Panc1 (cell line): ENCODE results near the gene ZNF765. TPM values are rescaled to one million over a fixed set of nuclear protein-coding genes. Genes with fewer than 3 reads are reported as not detected.
"Not testable (repeated sequence)": the region's sequence is repeated elsewhere in the genome, so short reads cannot be mapped to it uniquely, and the experiment has no call there.

Experiments
- ATAC-seq: fragments of 200-7000 bp; cut with Tn5 transposase; 2 replicates; pipeline ENCODE4 v1.9.1; 2020; ENCODE audit warnings: mild to moderate bottlenecking, moderate library complexity
- BruUV-seq: library from RNA; stranded (reverse); fragments of 400-500 nt; replicated peaks from 2 replicates; lab custom pipeline; 2021; lab: Mats Ljungman, UMichigan
- CTCF ChIA-PET: fragments of 300-600 bp; sonication (Branson Sonifier 250); formaldehyde crosslinking; loops from one replicate; lab custom pipeline; 2022; ENCODE audit warnings: antibody characterized with exemption; lab: Charles Lee
- POLR2A ChIA-PET: fragments of 300-600 bp; sonication (Branson Sonifier 250); formaldehyde crosslinking; loops from one replicate; lab custom pipeline; 2022; ENCODE audit warnings: antibody characterized with exemption; lab: Charles Lee
- DNase-seq: peaks from one replicate; pipeline ENCODE4 v3.0.0-alpha.2; 2010; ENCODE audit warnings: low read depth, low spot score
- H3K27ac ChIP-seq: 2 replicates; pipeline ENCODE4 v1.5.1; 2011; ENCODE audit warnings: mild to moderate bottlenecking, low read length, inconsistent platforms
- H3K27me3 ChIP-seq: fragments of 200-500 bp; sonication (Bioruptor generic); 2 replicates; pipeline ENCODE4 v1.6.0; 2014; ENCODE audit warnings: low read length, inconsistent platforms; ENCODE audit not compliant: control insufficient read depth, insufficient read depth
- H3K36me3 ChIP-seq: fragments of 200-500 bp; sonication (Bioruptor generic); 2 replicates; pipeline ENCODE4 v1.5.1; 2014; ENCODE audit warnings: inconsistent platforms, mild to moderate bottlenecking, low read length, moderate library complexity; ENCODE audit not compliant: control insufficient read depth, insufficient read depth
- H3K4me1 ChIP-seq: 2 replicates; pipeline ENCODE4 v1.5.1; 2011; ENCODE audit warnings: inconsistent platforms, mild to moderate bottlenecking, low read length, moderate library complexity; ENCODE audit not compliant: control insufficient read depth, insufficient read depth
- H3K4me3 ChIP-seq, 2 experiments: 2 replicates each; pipeline ENCODE4 v1.5.1; 2011 to 2012; ENCODE audit warnings: low read depth in 2 of 2, low read length in 2 of 2, mild to moderate bottlenecking in 2 of 2, inconsistent platforms in 1 of 2, moderate library complexity in 1 of 2
- H3K9me3 ChIP-seq: fragments of 200-500 bp; sonication (Bioruptor generic); 2 replicates; pipeline ENCODE4 v1.5.1; 2014; ENCODE audit warnings: low read depth, mild to moderate bottlenecking, inconsistent platforms, low read length, moderate library complexity; ENCODE audit not compliant: control insufficient read depth, insufficient read depth
- in situ Hi-C: cut with HindIII; loops from 2 replicates; pipeline ENCODE4 v1.10.0; 2016; ENCODE audit warnings: low sequenced_read_pairs, low pct_unique_long_range_greater_than_20kb
- intact Hi-C: fragments of 100-400 bp; cut with micrococcal nuclease; formaldehyde crosslinking; loops from one replicate; pipeline ENCODE4 v1.10.0; 2022; ENCODE audit not compliant: unreplicated experiment
- total RNA-seq: library from RNA; stranded (reverse); gene quantifications from one replicate; pipeline ENCODE4 v1.2.1, GENCODE V29; 2021; ENCODE audit not compliant: unreplicated experiment

Gene ZNF765
- total RNA-seq, 1 experiment from 2014 or later: 15.3 TPM

- POLR2A ChIA-PET: interaction anchor here (1.2 kb wide), 1 partner anchor 37 kb away, joined by 3 read pairs; no protein-coding TSS in a partner anchor
- intact Hi-C loops: loop anchor here (1.0 kb wide), 1 partner anchor 37 kb away; no protein-coding TSS in a partner anchor
- H3K27ac ChIP-seq, DNase-seq, H3K27me3 ChIP-seq, H3K4me3 ChIP-seq, H3K4me1 ChIP-seq, H3K36me3 ChIP-seq, BruUV-seq, CTCF ChIA-PET, ATAC-seq, in situ Hi-C loops: not testable (repeated sequence)
- H3K9me3 ChIP-seq: peaks cover 12% of the 10 kb centered on the region; the same call in 1 of the 2 replicates
Observed at GRCh38 chr19:53474832-53475231, 79.9 kb downstream of the ZNF765 start.

DNA sequence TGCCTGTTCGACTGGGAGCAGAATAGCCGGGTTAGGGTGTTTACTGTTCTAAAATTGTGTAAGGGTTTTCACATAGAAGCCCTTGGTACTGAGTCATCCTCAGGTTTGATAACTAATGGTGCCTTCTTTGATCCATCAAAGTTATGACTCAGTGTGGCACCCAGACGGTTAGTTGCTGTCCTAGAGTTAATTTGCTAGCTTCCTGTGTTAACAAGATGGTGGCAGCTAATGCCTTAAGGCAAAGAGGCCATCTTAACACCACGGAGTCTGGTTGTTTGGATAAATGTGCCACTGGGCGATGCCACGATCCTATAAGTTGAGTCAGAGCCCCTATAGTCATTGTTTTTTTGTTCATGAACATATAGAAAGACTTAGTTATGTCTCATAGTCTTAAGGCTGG lies 80.5 kb downstream of the ZNF765 start:
- ATAC-seq, H3K27ac ChIP-seq, BruUV-seq, H3K4me3 ChIP-seq, DNase-seq, CTCF ChIA-PET, H3K4me1 ChIP-seq, in situ Hi-C loops, H3K36me3 ChIP-seq, H3K27me3 ChIP-seq: not testable (repeated sequence)
- peaks cover 14% of the 10 kb centered on the region; the same call in 1 of the 2 replicates for H3K9me3 ChIP-seq
- POLR2A ChIA-PET: interaction anchor here (1.2 kb wide), 1 partner anchor 37 kb away, joined by 3 read pairs; no protein-coding TSS in a partner anchor
- intact Hi-C loops: loop anchor here (1.0 kb wide), 1 partner anchor 37 kb away; no protein-coding TSS in a partner anchor

Other genes starting within 250 kb of the ZNF765 start
- 18.8 TPM for gene ZNF347, start 236.1 kb upstream of the ZNF765 start, total RNA-seq
- gene ZNF665, start 201.8 kb upstream of the ZNF765 start, total RNA-seq: 7.0 TPM
- 32.8 TPM for gene ZNF677, start 140.3 kb upstream of the ZNF765 start, total RNA-seq
- gene VN1R2, start 136.9 kb upstream of the ZNF765 start, total RNA-seq: not detected
- gene VN1R4, start 127.4 kb upstream of the ZNF765 start, total RNA-seq: not detected
- gene ZNF845, start 61.4 kb upstream of the ZNF765 start, total RNA-seq: 12.3 TPM
- 23.4 TPM for gene ZNF525, start 29.4 kb upstream of the ZNF765 start, total RNA-seq
- gene ZNF761, start 36.8 kb downstream of the ZNF765 start, total RNA-seq: 21.8 TPM
- gene ZNF813, start 72.6 kb downstream of the ZNF765 start, total RNA-seq: 9.6 TPM
- gene ZNF331, start 143.0 kb downstream of the ZNF765 start, total RNA-seq: 25.0 TPM
- not detected for gene DPRX, start 236.8 kb downstream of the ZNF765 start, total RNA-seq